Measurements from ENCODE around the gene NDFIP1.

- TF ChIP-seq CTCF (IDR thresholded peaks at IDR 0.05) (no peak), POLR2A (IDR thresholded peaks at IDR 0.05) (no peak), EP300 (IDR thresholded peaks at IDR 0.05) (no peak), POLR2AphosphoS5 (IDR thresholded peaks at IDR 0.05) (no peak)
These were observed 7.5 kb downstream of the NDFIP1 start for GRCh38 chr5:142115937-142116614.
